Esophagus muscularis mucosa (tissue), 3 donors: ENCODE data around the gene CCSAP.

ENCODE experiments used
- EP300 ChIP-seq: sonication (generic); formaldehyde crosslinking; IDR thresholded peaks from one replicate; pipeline ENCODE4 v1.6.1; 2017; ENCODE audit warnings: antibody characterized with exemption
- TF ChIP-seq, protein P1 (sequence below), 3 experiments: fragments of 200-600 bp in 2 of 3; fragments of 450-650 bp in 1 of 3; sonication (generic) in 2 of 3; IDR thresholded peaks; one replicate each; pipeline ENCODE4 v1.5.1; 2017 to 2019; ENCODE audit warnings: antibody characterized with exemption in 3 of 3, mild to moderate bottlenecking in 2 of 3, moderate library complexity in 1 of 3

- TF ChIP-seq, protein P1, sequence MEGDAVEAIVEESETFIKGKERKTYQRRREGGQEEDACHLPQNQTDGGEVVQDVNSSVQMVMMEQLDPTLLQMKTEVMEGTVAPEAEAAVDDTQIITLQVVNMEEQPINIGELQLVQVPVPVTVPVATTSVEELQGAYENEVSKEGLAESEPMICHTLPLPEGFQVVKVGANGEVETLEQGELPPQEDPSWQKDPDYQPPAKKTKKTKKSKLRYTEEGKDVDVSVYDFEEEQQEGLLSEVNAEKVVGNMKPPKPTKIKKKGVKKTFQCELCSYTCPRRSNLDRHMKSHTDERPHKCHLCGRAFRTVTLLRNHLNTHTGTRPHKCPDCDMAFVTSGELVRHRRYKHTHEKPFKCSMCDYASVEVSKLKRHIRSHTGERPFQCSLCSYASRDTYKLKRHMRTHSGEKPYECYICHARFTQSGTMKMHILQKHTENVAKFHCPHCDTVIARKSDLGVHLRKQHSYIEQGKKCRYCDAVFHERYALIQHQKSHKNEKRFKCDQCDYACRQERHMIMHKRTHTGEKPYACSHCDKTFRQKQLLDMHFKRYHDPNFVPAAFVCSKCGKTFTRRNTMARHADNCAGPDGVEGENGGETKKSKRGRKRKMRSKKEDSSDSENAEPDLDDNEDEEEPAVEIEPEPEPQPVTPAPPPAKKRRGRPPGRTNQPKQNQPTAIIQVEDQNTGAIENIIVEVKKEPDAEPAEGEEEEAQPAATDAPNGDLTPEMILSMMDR (IDR thresholded peaks at IDR 0.05), result no peak
- TF ChIP-seq EP300, result no peak
These were observed 8.1 kb downstream of the CCSAP start for GRCh38 chr1:229334716-229335115.
